ENCODE data around the gene CTU2. TPM values are rescaled to one million over a fixed set of nuclear protein-coding genes. Genes with fewer than 3 reads are reported as not detected.

The CTU2 gene
- total RNA-seq, 2 experiments from 2014 or later: 37.1 to 37.8 TPM

- ATAC-seq (no peak), DNase-seq (no peak)
- no peak for TF ChIP-seq CTCF (IDR thresholded peaks at IDR 0.05)
- POLR2A ChIA-PET: interaction anchor here (1.6 kb wide), 1 partner anchor 10 kb away, joined by 3 read pairs; no protein-coding TSS in a partner anchor
- H3K4me1 Mint-ChIP-seq (ENCODE audit: low read depth): peaks cover 10% of the 10 kb centered on the region
- H3K9me3 Mint-ChIP-seq: no peaks in the 10 kb centered on the region
- H3K4me3 Mint-ChIP-seq: no peak overlapping the region
- intact Hi-C loops (cut with micrococcal nuclease): no loop called here
- CTCF ChIA-PET: interaction anchor here (0.6 kb wide), 1 partner anchor 740 kb away, joined by 3 read pairs; no protein-coding TSS in a partner anchor
- no peaks in the 10 kb centered on the region for H3K27me3 Mint-ChIP-seq
- peaks cover 3% of the 10 kb centered on the region for H3K36me3 Mint-ChIP-seq (ENCODE audit: low read depth)
- H3K27ac Mint-ChIP-seq: no peak overlapping the region
Measured at GRCh38 chr16:88711750-88712340, 5.5 kb downstream of the CTU2 start.

- POLR2A ChIA-PET: interaction anchor here (1.6 kb wide), 1 partner anchor 11 kb away, joined by 3 read pairs; no protein-coding TSS in a partner anchor
- H3K4me3 Mint-ChIP-seq: no peak overlapping the region
- ATAC-seq (no peak), DNase-seq (no peak)
- no peak overlapping the region for H3K27ac Mint-ChIP-seq
- H3K36me3 Mint-ChIP-seq (ENCODE audit: low read depth): peaks cover 9% of the 10 kb centered on the region
- TF ChIP-seq CTCF (IDR thresholded peaks at IDR 0.05): no peak
- no peaks in the 10 kb centered on the region for H3K27me3 Mint-ChIP-seq
- intact Hi-C loops (cut with micrococcal nuclease): no loop called here
- peaks cover 4% of the 10 kb centered on the region for H3K4me1 Mint-ChIP-seq (ENCODE audit: low read depth)
- no peaks in the 10 kb centered on the region for H3K9me3 Mint-ChIP-seq
- CTCF ChIA-PET: no interaction called here
Measured at GRCh38 chr16:88712362-88712979, 6.2 kb downstream of the CTU2 start.

GRCh38 chr16:88713054-88713453 lies 6.8 kb downstream of the CTU2 start:
- Mint-ChIP-seq H3K27ac (no peak overlapping the region), H3K36me3 (ENCODE audit: low read depth) (peaks cover 10% of the 10 kb centered on the region), H3K27me3 (no peaks in the 10 kb centered on the region), H3K4me1 (ENCODE audit: low read depth) (peaks cover 2% of the 10 kb centered on the region), H3K4me3 (no peak overlapping the region), H3K9me3 (no peaks in the 10 kb centered on the region)
- intact Hi-C loops (cut with micrococcal nuclease): no loop called here
- ATAC-seq: no peak
- no peak for TF ChIP-seq CTCF (IDR thresholded peaks at IDR 0.05)
- DNase-seq: no peak
- ChIA-PET POLR2A (no interaction called here), CTCF (no interaction called here)

- TF ChIP-seq CTCF (IDR thresholded peaks at IDR 0.05): no peak
- H3K36me3 Mint-ChIP-seq (ENCODE audit: low read depth): peaks cover 14% of the 10 kb centered on the region
- ATAC-seq (no peak), DNase-seq (no peak)
- no peaks in the 10 kb centered on the region for H3K9me3 Mint-ChIP-seq
- H3K27ac Mint-ChIP-seq: no peak overlapping the region
- H3K4me1 Mint-ChIP-seq (ENCODE audit: low read depth): no peaks in the 10 kb centered on the region
- ChIA-PET POLR2A (no interaction called here), CTCF (no interaction called here)
- intact Hi-C loops (cut with micrococcal nuclease): no loop called here
- H3K4me3 Mint-ChIP-seq: no peak overlapping the region
- H3K27me3 Mint-ChIP-seq: no peaks in the 10 kb centered on the region
Measured at GRCh38 chr16:88713568-88714419, 7.5 kb downstream of the CTU2 start.
